NCI-H226 (cell line): Measurements from ENCODE around the gene CSF1R.

Source experiments
- DNase-seq: peaks from one replicate; pipeline ENCODE4 v3.0.0-alpha.2; 2015

Gene CSF1R

GRCh38 chr5:150120617-150121447 lies 34.5 kb upstream of the CSF1R start:
- DNase-seq = no peak

GRCh38 chr5:150120062-150120441 lies 33.7 kb upstream of the CSF1R start:
- no peak for DNase-seq

GRCh38 chr5:150119421-150120061 lies 33.2 kb upstream of the CSF1R start:
- no peak for DNase-seq

- no peak for DNase-seq
These were observed 32.3 kb upstream of the CSF1R start for GRCh38 chr5:150118561-150119229.

GRCh38 chr5:150117945-150118560 lies 31.7 kb upstream of the CSF1R start:
- no peak for DNase-seq

GRCh38 chr5:150116667-150117400 lies 30.5 kb upstream of the CSF1R start:
- DNase-seq = peak; percentile 72

- DNase-seq = no peak
These were observed 28.5 kb upstream of the CSF1R start for GRCh38 chr5:150114773-150115408.

GRCh38 chr5:150114102-150114641 lies 27.8 kb upstream of the CSF1R start:
- no peak for DNase-seq

- DNase-seq = no peak
These were observed 26.8 kb upstream of the CSF1R start for GRCh38 chr5:150113047-150113744.

GRCh38 chr5:150112201-150113046 lies 26.1 kb upstream of the CSF1R start:
- peak; percentile 42 for DNase-seq

- DNase-seq = no peak
These were observed 24.8 kb upstream of the CSF1R start for GRCh38 chr5:150111122-150111521.

- no peak for DNase-seq
These were observed 23.6 kb upstream of the CSF1R start for GRCh38 chr5:150109921-150110320.

GRCh38 chr5:150108711-150109514 lies 22.6 kb upstream of the CSF1R start:
- DNase-seq = no peak

GRCh38 chr5:150107909-150108447 lies 21.6 kb upstream of the CSF1R start:
- peak; percentile 62 for DNase-seq

GRCh38 chr5:150106674-150107426 lies 20.5 kb upstream of the CSF1R start:
- peak; percentile 7 for DNase-seq

GRCh38 chr5:150105928-150106615 lies 19.7 kb upstream of the CSF1R start:
- no peak for DNase-seq

GRCh38 chr5:150104550-150104870 lies 18.2 kb upstream of the CSF1R start:
- no peak for DNase-seq
